B cell (primary cell): ENCODE data around the gene KCND1.

ENCODE experiments used
- EZH2 ChIP-seq: IDR thresholded peaks from 2 replicates; pipeline ENCODE4 v1.6.1; 2012; ENCODE audit warnings: borderline replicate concordance, low read depth, mild to moderate bottlenecking, moderate library complexity, low read length; ENCODE audit not compliant: insufficient read depth, poor library complexity, severe bottlenecking
- TF ChIP-seq, protein P1 (sequence below): fragments of 200-600 bp; IDR thresholded peaks from one replicate; pipeline ENCODE4 v1.8.0; 2022; ENCODE audit warnings: antibody characterized with exemption, mild to moderate bottlenecking

DNA sequence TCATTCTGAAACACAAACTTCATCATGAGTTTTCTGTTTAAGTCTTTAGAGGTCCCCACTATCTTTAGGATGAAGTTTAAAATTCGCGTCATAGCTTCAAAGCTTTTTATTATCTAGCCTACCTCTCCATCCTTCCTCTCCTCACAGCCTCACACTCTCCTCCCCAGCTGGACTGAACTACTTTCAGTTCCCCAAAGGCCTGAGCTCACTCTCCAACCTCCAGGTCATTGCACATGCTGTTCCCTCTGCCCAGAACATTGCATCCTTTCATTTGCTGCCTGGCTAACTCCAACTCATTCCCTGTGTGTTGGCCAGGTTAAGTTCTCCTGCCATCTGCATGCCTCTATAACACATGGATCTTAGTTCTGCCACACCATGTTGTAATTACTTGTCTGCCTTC lies 11.4 kb downstream of the KCND1 start:
- TF ChIP-seq, protein P1, sequence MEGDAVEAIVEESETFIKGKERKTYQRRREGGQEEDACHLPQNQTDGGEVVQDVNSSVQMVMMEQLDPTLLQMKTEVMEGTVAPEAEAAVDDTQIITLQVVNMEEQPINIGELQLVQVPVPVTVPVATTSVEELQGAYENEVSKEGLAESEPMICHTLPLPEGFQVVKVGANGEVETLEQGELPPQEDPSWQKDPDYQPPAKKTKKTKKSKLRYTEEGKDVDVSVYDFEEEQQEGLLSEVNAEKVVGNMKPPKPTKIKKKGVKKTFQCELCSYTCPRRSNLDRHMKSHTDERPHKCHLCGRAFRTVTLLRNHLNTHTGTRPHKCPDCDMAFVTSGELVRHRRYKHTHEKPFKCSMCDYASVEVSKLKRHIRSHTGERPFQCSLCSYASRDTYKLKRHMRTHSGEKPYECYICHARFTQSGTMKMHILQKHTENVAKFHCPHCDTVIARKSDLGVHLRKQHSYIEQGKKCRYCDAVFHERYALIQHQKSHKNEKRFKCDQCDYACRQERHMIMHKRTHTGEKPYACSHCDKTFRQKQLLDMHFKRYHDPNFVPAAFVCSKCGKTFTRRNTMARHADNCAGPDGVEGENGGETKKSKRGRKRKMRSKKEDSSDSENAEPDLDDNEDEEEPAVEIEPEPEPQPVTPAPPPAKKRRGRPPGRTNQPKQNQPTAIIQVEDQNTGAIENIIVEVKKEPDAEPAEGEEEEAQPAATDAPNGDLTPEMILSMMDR = no peak
- no peak for TF ChIP-seq EZH2
